Endothelial cell of umbilical vein (primary cell): ENCODE data around the gene NPIPB6. TPM values are rescaled to one million over a fixed set of nuclear protein-coding genes. Genes with fewer than 3 reads are reported as not detected.

Experiments used
- BruUV-seq: library from RNA; stranded (reverse); fragments of 400-500 nt; replicated peaks from 2 replicates; lab custom pipeline; 2021; lab: Mats Ljungman, UMichigan
- CTCF ChIA-PET: fragments of 300-600, 350-600 bp; sonication (Branson Sonifier 250); formaldehyde crosslinking; loops from one replicate; lab custom pipeline; 2021; ENCODE audit warnings: antibody characterized with exemption, inconsistent platforms; lab: Charles Lee
- POLR2A ChIA-PET: fragments of 300-600, 350-600 bp; sonication (Branson Sonifier 250); formaldehyde crosslinking; loops from one replicate; lab custom pipeline; 2021; ENCODE audit warnings: antibody characterized with exemption, inconsistent platforms; lab: Charles Lee
- DNase-seq: peaks from one replicate; pipeline ENCODE4 v3.0.0-alpha.2; 2011; ENCODE audit warnings: low read depth, low spot score
- FAIRE-seq: peaks from 2 replicates; lab custom pipeline; 2011; peaks lifted over from hg19 to GRCh38; lab: Jason Lieb, UNC
- H2AFZ ChIP-seq: 2 replicates; pipeline ENCODE4 v1.6.0; 2012; ENCODE audit warnings: low read depth, low read length, control low read depth, inconsistent platforms
- H3K27ac ChIP-seq: 2 replicates; pipeline ENCODE4 v1.5.1; 2011; ENCODE audit warnings: low read depth, mild to moderate bottlenecking, control low read depth, low read length, moderate library complexity; ENCODE audit not compliant: insufficient read depth
- H3K27me3 ChIP-seq, 2 experiments: 2 replicates each; pipeline versions ENCODE4 v1.6.0 to v1.6.1; 2011; ENCODE audit warnings: low read length in 2 of 2, mixed read lengths in 1 of 2; ENCODE audit not compliant: control insufficient read depth in 2 of 2, insufficient read depth in 2 of 2
- H3K36me3 ChIP-seq, 2 experiments: 2 replicates in 1 of 2; 3 replicates in 1 of 2; pipeline ENCODE4 v1.5.1; 2011; ENCODE audit warnings: low read length in 2 of 2, mild to moderate bottlenecking in 1 of 2, moderate library complexity in 1 of 2; ENCODE audit not compliant: control insufficient read depth in 2 of 2, insufficient read depth in 2 of 2; ENCODE audit errors: extremely low read depth in 1 of 2
- H3K4me1 ChIP-seq: 3 replicates; pipeline ENCODE4 v1.5.1; 2011; ENCODE audit warnings: mild to moderate bottlenecking, low read length; ENCODE audit not compliant: control insufficient read depth, insufficient read depth; ENCODE audit errors: extremely low read depth
- H3K4me2 ChIP-seq: 2 replicates; pipeline ENCODE4 v1.6.1; 2011; ENCODE audit warnings: low read length, control low read depth, mixed read lengths; ENCODE audit not compliant: insufficient read depth
- H3K4me3 ChIP-seq, 3 experiments: fragments of 200-600 bp in 1 of 3; sonication (generic), shearing (Covaris generic) in 1 of 3; replicated peaks in 1 of 3; 2 replicates each; pipeline ENCODE4 v1.5.1; 2011 to 2016; ENCODE audit warnings: control low read depth in 3 of 3, low read length in 3 of 3, mild to moderate bottlenecking in 2 of 3, inconsistent platforms in 1 of 3, low read depth in 1 of 3, moderate library complexity in 1 of 3; ENCODE audit not compliant: insufficient read depth in 1 of 3
- H3K79me2 ChIP-seq: 2 replicates; pipeline ENCODE4 v1.6.0; 2012; ENCODE audit warnings: low read length, inconsistent platforms; ENCODE audit not compliant: control insufficient read depth, insufficient read depth
- H3K9ac ChIP-seq: replicated peaks from 2 replicates; pipeline ENCODE3; 2011; ENCODE audit warnings: low read length, control low read depth; ENCODE audit not compliant: insufficient read depth; ENCODE audit errors: extremely low read depth
- H3K9me1 ChIP-seq: replicated peaks from 3 replicates; pipeline ENCODE4 v1.6.0; 2011; ENCODE audit warnings: mild to moderate bottlenecking, low read length; ENCODE audit not compliant: control insufficient read depth, insufficient read depth; ENCODE audit errors: extremely low read depth
- H3K9me3 ChIP-seq: replicated peaks from 2 replicates; pipeline ENCODE4 v1.5.1; 2012; ENCODE audit warnings: low read length, inconsistent platforms; ENCODE audit not compliant: control insufficient read depth, insufficient read depth
- H4K20me1 ChIP-seq: replicated peaks from 2 replicates; pipeline ENCODE3; 2011; ENCODE audit warnings: mild to moderate bottlenecking, low read length; ENCODE audit not compliant: control insufficient read depth, insufficient read depth; ENCODE audit errors: extremely low read depth
- CTCF ChIP-seq, 2 donors: IDR thresholded peaks; 1 replicate in 1 of 2; 2 replicates in 1 of 2; pipeline ENCODE4 v1.5.1; 2011; ENCODE audit warnings: low read length in 2 of 2, mild to moderate bottlenecking in 2 of 2, moderate library complexity in 2 of 2, control low read depth in 1 of 2, inconsistent platforms in 1 of 2, low read depth in 1 of 2; ENCODE audit not compliant: insufficient read depth in 1 of 2; ENCODE audit errors: extremely low read depth in 1 of 2
- EZH2 ChIP-seq: IDR thresholded peaks from 2 replicates; pipeline ENCODE4 v1.6.1; 2012; ENCODE audit warnings: borderline replicate concordance, low read depth, mild to moderate bottlenecking, moderate library complexity, low read length, inconsistent platforms; ENCODE audit not compliant: severe bottlenecking
- FOS ChIP-seq: IDR thresholded peaks from 2 replicates; pipeline ENCODE4 v1.6.1; 2011; ENCODE audit warnings: mild to moderate bottlenecking, low read length, moderate library complexity, borderline replicate concordance; ENCODE audit not compliant: insufficient read depth
- GATA2 ChIP-seq: IDR thresholded peaks from 2 replicates; pipeline ENCODE4 v1.7.0; 2011; ENCODE audit warnings: low read depth, mild to moderate bottlenecking, moderate library complexity, mixed read lengths, low read length; ENCODE audit not compliant: insufficient read length, insufficient read depth
- JUN ChIP-seq: IDR thresholded peaks from 2 replicates; pipeline ENCODE4 v1.6.1; 2011; ENCODE audit warnings: borderline replicate concordance, low read depth; ENCODE audit not compliant: insufficient read length, insufficient read depth
- MAX ChIP-seq: IDR thresholded peaks from 2 replicates; pipeline ENCODE4 v1.6.1; 2011; ENCODE audit not compliant: insufficient read depth, insufficient read length
- MYC ChIP-seq: IDR thresholded peaks from one replicate; pipeline ENCODE4 v1.6.1; 2011; ENCODE audit warnings: mild to moderate bottlenecking, low read depth, low read length
- POLR2A ChIP-seq: IDR thresholded peaks from 2 replicates; pipeline ENCODE4 v1.6.1; 2012; ENCODE audit warnings: low read depth, mild to moderate bottlenecking, control low read depth, low read length
- POLR2AphosphoS5 ChIP-seq: IDR thresholded peaks from 2 replicates; pipeline ENCODE4 v1.6.1; 2012; ENCODE audit warnings: low read depth, mild to moderate bottlenecking, control low read depth, low read length, moderate library complexity; ENCODE audit not compliant: insufficient read depth
- dilution Hi-C: fragments of 300-500 bp; cut with MboI; formaldehyde crosslinking; loops from one replicate; pipeline ENCODE4 v1.15.0; 2019; ENCODE audit warnings: low sequenced_read_pairs; ENCODE audit not compliant: extremely low pct_ligation_motif_present
- intact Hi-C: fragments of 100-400 bp; cut with micrococcal nuclease; formaldehyde crosslinking; loops from one replicate; pipeline ENCODE4 v1.10.0; 2022
- polyA plus RNA-seq, 4 experiments: library from polyadenylated mRNA; depleted of rRNA in 3 of 4; stranded (reverse) in 3 of 4; unstranded in 1 of 4; fragments of >200 nt; gene quantifications; 2 replicates each; pipeline versions ENCODE4 v1.2.1 to v1.2.3, GENCODE V29; 2011 to 2012; ENCODE audit warnings: missing spikeins in 1 of 4
- total RNA-seq: library from RNA; stranded (reverse); gene quantifications from 2 replicates; pipeline ENCODE4 v1.2.3, GENCODE V29; 2021

The NPIPB6 gene
- total and polyA plus RNA-seq, 2 donors (not counting 3 experiments of a cell fraction or from before 2014, with no cell fraction given) = 5.0 TPM; not detected in 1

GRCh38 chr16:28316054-28316453 lies 47.3 kb downstream of the NPIPB6 start:
- POLR2A ChIA-PET = no interaction called here
- no peak overlapping the region for H3K27ac ChIP-seq
- H3K9ac ChIP-seq = no peak overlapping the region
- no peaks in the 10 kb centered on the region for H3K9me1 ChIP-seq
- H2AFZ ChIP-seq = no peak overlapping the region
- H3K4me1 ChIP-seq = no peaks in the 10 kb centered on the region
- CTCF ChIA-PET = interaction anchor here (1.0 to 1.9 kb wide), 6 partner anchors 11 to 41 kb away, joined by 3 to 26 read pairs (median 5); no protein-coding TSS in a partner anchor
- TF ChIP-seq MAX (no peak), POLR2A (no peak), JUN (no peak), GATA2 (no peak), EZH2 (no peak), CTCF (IDR thresholded peaks at IDR 0.05; ENCODE audit: extremely low read depth in 1 of 2, insufficient read depth in 1 of 2, low read depth in 1 of 2, low read length in 2 of 2) (no peak), FOS (no peak), MYC (no peak), POLR2AphosphoS5 (no peak)
- H3K27me3 ChIP-seq = no peaks in the 10 kb centered on the region
- no peaks in the 10 kb centered on the region for H3K9me3 ChIP-seq
- dilution Hi-C loops (no loop called here), intact Hi-C loops (no loop called here)
- DNase-seq = no peak
- no peaks in the 10 kb centered on the region for H3K79me2 ChIP-seq
- no peak overlapping the region for H3K4me3 ChIP-seq
- no TSS peak for BruUV-seq
- H4K20me1 ChIP-seq = no peaks in the 10 kb centered on the region
- no peak overlapping the region for H3K4me2 ChIP-seq
- FAIRE-seq = no peak
- H3K36me3 ChIP-seq = no peaks in the 10 kb centered on the region
